GM23248 (cell line): Measurements from ENCODE around the gene TPCN2. TPM values are rescaled to one million over a fixed set of nuclear protein-coding genes. Genes with fewer than 3 reads are reported as not detected.

Source experiments
- DNase-seq: peaks from one replicate; pipeline ENCODE4 v3.0.0-alpha.2; 2015
- H2AFZ ChIP-seq: fragments of 200-600 bp; sonication (generic); 2 replicates; pipeline ENCODE4 v1.6.1; 2016; ENCODE audit warnings: antibody characterized with exemption
- H3F3A ChIP-seq: fragments of 200-600 bp; sonication (generic); 2 replicates; pipeline ENCODE4 v1.6.1; 2016; ENCODE audit warnings: mild to moderate bottlenecking, antibody characterized with exemption, mixed run types; ENCODE audit not compliant: insufficient read depth
- H3K27ac ChIP-seq: fragments of 200-600 bp; sonication (generic); 2 replicates; pipeline ENCODE4 v1.5.1; 2016; ENCODE audit warnings: mild to moderate bottlenecking
- H3K27me3 ChIP-seq: fragments of 200-600 bp; sonication (generic); replicated peaks from 2 replicates; pipeline ENCODE4 v1.6.1; 2016; ENCODE audit warnings: mild to moderate bottlenecking; ENCODE audit not compliant: insufficient read depth
- H3K36me3 ChIP-seq: fragments of 200-600 bp; sonication (generic); 2 replicates; pipeline ENCODE4 v1.6.1; 2016; ENCODE audit warnings: low read depth, mild to moderate bottlenecking
- H3K4me1 ChIP-seq: fragments of 200-600 bp; sonication (generic); 2 replicates; pipeline ENCODE4 v1.6.1; 2016; ENCODE audit warnings: mild to moderate bottlenecking; ENCODE audit not compliant: insufficient read depth
- H3K4me2 ChIP-seq: fragments of 200-600 bp; sonication (generic); one replicate; pipeline ENCODE4 v1.6.1; 2016; ENCODE audit warnings: mild to moderate bottlenecking; ENCODE audit not compliant: unreplicated experiment
- H3K4me3 ChIP-seq: fragments of 200-600 bp; sonication (generic); 2 replicates; pipeline ENCODE4 v1.5.1; 2016; ENCODE audit warnings: mild to moderate bottlenecking
- H3K79me2 ChIP-seq: fragments of 200-600 bp; sonication (generic); 2 replicates; pipeline ENCODE4 v1.6.1; 2016; ENCODE audit warnings: mild to moderate bottlenecking; ENCODE audit not compliant: insufficient read depth
- H3K9ac ChIP-seq: fragments of 200-600 bp; sonication (generic); 2 replicates; pipeline ENCODE4 v1.6.1; 2016; ENCODE audit warnings: mild to moderate bottlenecking
- H3K9me2 ChIP-seq: fragments of 200-600 bp; sonication (generic); 2 replicates; pipeline ENCODE4 v1.6.1; 2016; ENCODE audit warnings: mixed run types, mild to moderate bottlenecking, moderate library complexity; ENCODE audit not compliant: insufficient read depth
- H3K9me3 ChIP-seq: fragments of 200-600 bp; sonication (generic); one replicate; pipeline ENCODE4 v1.6.1; 2017; ENCODE audit warnings: low read depth
- H4K20me1 ChIP-seq: fragments of 200-600 bp; sonication (generic); 2 replicates; pipeline ENCODE4 v1.6.0; 2016; ENCODE audit not compliant: insufficient read depth
- EZH2 ChIP-seq: fragments of 200-600 bp; sonication (generic); IDR thresholded peaks from 2 replicates; pipeline ENCODE4 v1.6.1; 2018; ENCODE audit warnings: antibody characterized with exemption, mild to moderate bottlenecking; ENCODE audit not compliant: insufficient read depth, poor library complexity, severe bottlenecking
- EZH2phosphoT487 ChIP-seq: fragments of 200-600 bp; sonication (generic); IDR thresholded peaks from 2 replicates; pipeline ENCODE4 v1.6.1; 2018; ENCODE audit warnings: antibody characterized with exemption, moderate library complexity, mild to moderate bottlenecking, low read depth; ENCODE audit not compliant: insufficient read depth
- WGBS, 2 experiments: methylation state at CpG; one replicate each; pipeline ENCODE4 v1.1.6; 2015 to 2017; ENCODE audit warnings: low lambda C conversion rate in 2 of 2, low coverage in 1 of 2; ENCODE audit errors: missing lambda C conversion rate in 2 of 2; 5-methylcytosine and 5-hydroxymethylcytosine counted together
- in situ Hi-C: fragments of 300-500 bp; cut with MboI; formaldehyde crosslinking; loops from 2 replicates; pipeline ENCODE4 v1.15.0; 2020
- polyA plus RNA-seq: library from polyadenylated mRNA; unstranded; fragments of >200 nt; fragmentation: Nextera tagmentation; extraction: Ambion mirVana; gene quantifications from 2 replicates; pipeline ENCODE4 v1.2.1, GENCODE V29; 2016
- total RNA-seq: library from RNA; depleted of rRNA; stranded (reverse); fragments of >200 nt; shearing (Covaris generic); gene quantifications from 2 replicates; pipeline ENCODE4 v1.2.3, GENCODE V29; 2014

The TPCN2 gene
- total and polyA plus RNA-seq, 2 experiments from 2014 or later: 7.1 to 8.5 TPM

- WGBS, 2 experiments: 47 to 56% methylated on average over 5 of the region's 5 CpGs
- no peak overlapping the region for H2AFZ ChIP-seq
- H3K27me3 ChIP-seq: peaks cover 20% of the 10 kb centered on the region; the same call in 1 of the 2 replicates
- DNase-seq: no peak
- no peak for TF ChIP-seq EZH2
- TF ChIP-seq EZH2phosphoT487: no peak
- H3F3A ChIP-seq: no peaks in the 10 kb centered on the region
- no peak overlapping the region for H3K4me3 ChIP-seq
- in situ Hi-C loops: loop anchor here (5.0 kb wide), 1 partner anchor 549 kb away; no protein-coding TSS in a partner anchor
- no peaks in the 10 kb centered on the region for H3K36me3 ChIP-seq
- H3K4me1 ChIP-seq: no peaks in the 10 kb centered on the region
- H3K9ac ChIP-seq: no peak overlapping the region
- H3K9me2 ChIP-seq: no peaks in the 10 kb centered on the region
- H3K9me3 ChIP-seq: no peaks in the 10 kb centered on the region
- H3K27ac ChIP-seq: no peak overlapping the region
- H3K4me2 ChIP-seq: no peak overlapping the region
- no peaks in the 10 kb centered on the region for H3K79me2 ChIP-seq
- H4K20me1 ChIP-seq: no peaks in the 10 kb centered on the region
These were observed 59.8 kb downstream of the TPCN2 start for GRCh38 chr11:69108559-69108958.

GRCh38 chr11:69109101-69109500, 60.4 kb downstream of the TPCN2 start:
- Histone ChIP-seq H3K4me3 (no peak overlapping the region), H2AFZ (no peak overlapping the region), H3K4me2 (no peak overlapping the region), H3K79me2 (no peaks in the 10 kb centered on the region), H3K27me3 (peaks cover 21% of the 10 kb centered on the region; the same call in 1 of the 2 replicates), H3F3A (no peaks in the 10 kb centered on the region), H4K20me1 (no peaks in the 10 kb centered on the region), H3K9ac (no peak overlapping the region), H3K9me2 (no peaks in the 10 kb centered on the region), H3K36me3 (no peaks in the 10 kb centered on the region), H3K27ac (no peak overlapping the region), H3K9me3 (no peaks in the 10 kb centered on the region), H3K4me1 (no peaks in the 10 kb centered on the region)
- 50 to 55% methylated on average over 2 of the region's 2 CpGs for WGBS, 2 experiments
- DNase-seq: no peak
- in situ Hi-C loops: loop anchor here (5.0 kb wide), 1 partner anchor 548 kb away; no protein-coding TSS in a partner anchor
- TF ChIP-seq EZH2 (no peak), EZH2phosphoT487 (no peak)

- Histone ChIP-seq H2AFZ (no peak overlapping the region), H3K4me1 (no peaks in the 10 kb centered on the region), H3K27me3 (peaks cover 22% of the 10 kb centered on the region; the same call in 1 of the 2 replicates), H3K9ac (no peak overlapping the region), H3F3A (no peaks in the 10 kb centered on the region), H3K36me3 (no peaks in the 10 kb centered on the region), H4K20me1 (no peaks in the 10 kb centered on the region), H3K9me3 (no peaks in the 10 kb centered on the region), H3K4me2 (no peak overlapping the region), H3K4me3 (no peak overlapping the region), H3K27ac (no peak overlapping the region), H3K79me2 (no peaks in the 10 kb centered on the region), H3K9me2 (no peaks in the 10 kb centered on the region)
- WGBS, 2 experiments: 66 to 87% methylated on average over 5 to 6 of the region's 6 CpGs
- DNase-seq: no peak
- in situ Hi-C loops: no loop called here
- no peak for TF ChIP-seq EZH2
- TF ChIP-seq EZH2phosphoT487: no peak
These were observed 61.7 kb downstream of the TPCN2 start for GRCh38 chr11:69110451-69110850.

GRCh38 chr11:69111624-69112542, 63.2 kb downstream of the TPCN2 start:
- Histone ChIP-seq H3K27ac (no peak overlapping the region), H4K20me1 (no peaks in the 10 kb centered on the region), H3F3A (no peaks in the 10 kb centered on the region), H3K9me2 (no peaks in the 10 kb centered on the region), H3K79me2 (no peaks in the 10 kb centered on the region), H3K4me2 (no peak overlapping the region), H2AFZ (no peak overlapping the region), H3K4me1 (no peaks in the 10 kb centered on the region), H3K36me3 (no peaks in the 10 kb centered on the region), H3K9me3 (no peaks in the 10 kb centered on the region), H3K4me3 (no peak overlapping the region), H3K27me3 (peaks cover 22% of the 10 kb centered on the region; the same call in 1 of the 2 replicates), H3K9ac (no peak overlapping the region)
- TF ChIP-seq EZH2phosphoT487: no peak
- in situ Hi-C loops: no loop called here
- WGBS, 2 experiments: 63 to 70% methylated on average over 20 of the region's 20 CpGs
- no peak for DNase-seq
